HepG2 (cell line): ENCODE results near the gene ADGRG6. TPM values are rescaled to one million over a fixed set of nuclear protein-coding genes. Genes with fewer than 3 reads are reported as not detected.
A peak's percentile ranks its signal among the peaks of the same experiment; 100 is the strongest.

Experiments
- AHDC1 ChIP-seq: sonication (generic); formaldehyde crosslinking; IDR thresholded peaks from 2 replicates; pipeline ENCODE4 v1.5.1; 2020; ENCODE audit warnings: mild to moderate bottlenecking, missing genetic modification reagents, borderline replicate concordance
- BCLAF1 ChIP-seq: fragments of 450-650 bp; IDR thresholded peaks from 2 replicates; pipeline ENCODE4 v1.6.1; 2017; ENCODE audit warnings: mild to moderate bottlenecking
- CBX2 ChIP-seq, 2 experiments: fragments of 200-600 bp in 1 of 2; sonication (generic); formaldehyde crosslinking in 1 of 2; IDR thresholded peaks; 2 replicates each; pipeline versions ENCODE4 v1.7.0 to v1.8.1; 2018 to 2022; ENCODE audit warnings: low read depth in 2 of 2, low read length in 1 of 2, mild to moderate bottlenecking in 1 of 2, missing genetic modification reagents in 1 of 2
- E2F5 ChIP-seq: sonication (generic); formaldehyde crosslinking; conservative IDR thresholded peaks from 2 replicates; pipeline ENCODE4 v1.4.0; 2020; ENCODE audit warnings: missing genetic modification reagents
- NFRKB ChIP-seq: fragments of 450-650 bp; IDR thresholded peaks from 2 replicates; pipeline ENCODE4 v1.6.1; 2017
- THRA ChIP-seq: sonication (generic); formaldehyde crosslinking; IDR thresholded peaks from 2 replicates; pipeline ENCODE4 v1.4.0; 2020; ENCODE audit warnings: missing genetic modification reagents, borderline replicate concordance
- ZNF276 ChIP-seq: sonication (generic); formaldehyde crosslinking; IDR thresholded peaks from 2 replicates; pipeline ENCODE4 v1.4.0; 2020; ENCODE audit warnings: mild to moderate bottlenecking, low read depth, missing genetic modification reagents
- ZNF281 ChIP-seq: sonication (generic); formaldehyde crosslinking; IDR thresholded peaks from 2 replicates; pipeline ENCODE4 v1.4.0; 2020; ENCODE audit warnings: missing genetic modification reagents, borderline replicate concordance
- ZNF530 ChIP-seq: sonication (generic); formaldehyde crosslinking; IDR thresholded peaks from 2 replicates; pipeline ENCODE4 v1.5.0; 2020; ENCODE audit warnings: low read depth, mild to moderate bottlenecking, missing genetic modification reagents
- polyA plus RNA-seq, 8 experiments: library from polyadenylated mRNA; depleted of rRNA in 3 of 8; stranded (reverse) in 7 of 8; unstranded in 1 of 8; fragments of >200 nt; fragmentation: Illumina TruSeq in 4 of 8; extraction: Trizol in 4 of 8; gene quantifications; 2 replicates each; pipeline versions ENCODE4 v1.2.1 to v1.2.3, GENCODE V29; 2011 to 2016; ENCODE audit warnings: low read depth in 4 of 8, missing spikeins in 1 of 8, mixed read lengths in 1 of 8; ENCODE audit not compliant: insufficient read depth in 1 of 8
- total RNA-seq, 5 experiments: library from RNA; depleted of rRNA; stranded (reverse); fragments of >200 nt; fragmentation: Illumina TruSeq; extraction: Trizol; gene quantifications; 2 replicates each; pipeline ENCODE4 v1.2.3, GENCODE V29; 2016; ENCODE audit warnings: low read depth in 1 of 5

ADGRG6 gene
- total and polyA plus RNA-seq, 2 of the 13 experiments (the other 11 are each of a cell fraction or from before 2014, with no cell fraction given) = 129 to 249 TPM

- TF ChIP-seq E2F5 (no peak), AHDC1 (CRISPR knock-in tag) (peak; percentile 54; the same call in 1 of the 2 replicates), BCLAF1 (no peak), ZNF276 (no peak), CBX2 (IDR thresholded peaks at IDR 0.05; ENCODE audit: low read depth, low read length) (no peak), CBX2 (CRISPR knock-in tag; IDR thresholded peaks at IDR 0.05; ENCODE audit: low read depth) (no peak), THRA (CRISPR knock-in tag) (peak; percentile 55; the same call in 1 of the 2 replicates), ZNF281 (CRISPR knock-in tag) (peak; percentile 44; the same call in 1 of the 2 replicates), ZNF530 (CRISPR knock-in tag) (no peak), NFRKB (no peak)
These were observed 47.5 kb downstream of the ADGRG6 start (continued) for GRCh38 chr6:142349215-142349823.
